ENCODE data around the gene AADACL3.

DNA sequence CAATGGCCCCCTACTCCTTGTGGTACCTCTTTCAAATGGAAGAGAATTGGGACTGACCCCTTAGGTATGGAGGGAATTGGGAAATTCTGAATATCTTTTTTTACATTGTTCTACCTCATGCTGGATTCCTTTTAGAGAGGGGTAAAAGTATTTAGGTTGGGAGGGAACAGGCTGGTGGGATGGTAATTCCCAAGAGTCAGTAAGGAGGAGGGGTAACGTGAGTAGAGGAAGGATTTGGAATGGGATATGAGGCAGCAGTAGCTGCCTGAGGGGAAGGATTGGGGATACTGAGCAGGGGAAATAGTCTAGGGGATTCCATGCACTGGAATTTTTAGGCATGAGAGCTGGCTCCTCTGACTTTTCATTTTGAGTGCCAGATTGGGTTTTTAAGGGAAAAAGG is 3.8 kb upstream of the AADACL3 start:
- TF ChIP-seq, protein P1, sequence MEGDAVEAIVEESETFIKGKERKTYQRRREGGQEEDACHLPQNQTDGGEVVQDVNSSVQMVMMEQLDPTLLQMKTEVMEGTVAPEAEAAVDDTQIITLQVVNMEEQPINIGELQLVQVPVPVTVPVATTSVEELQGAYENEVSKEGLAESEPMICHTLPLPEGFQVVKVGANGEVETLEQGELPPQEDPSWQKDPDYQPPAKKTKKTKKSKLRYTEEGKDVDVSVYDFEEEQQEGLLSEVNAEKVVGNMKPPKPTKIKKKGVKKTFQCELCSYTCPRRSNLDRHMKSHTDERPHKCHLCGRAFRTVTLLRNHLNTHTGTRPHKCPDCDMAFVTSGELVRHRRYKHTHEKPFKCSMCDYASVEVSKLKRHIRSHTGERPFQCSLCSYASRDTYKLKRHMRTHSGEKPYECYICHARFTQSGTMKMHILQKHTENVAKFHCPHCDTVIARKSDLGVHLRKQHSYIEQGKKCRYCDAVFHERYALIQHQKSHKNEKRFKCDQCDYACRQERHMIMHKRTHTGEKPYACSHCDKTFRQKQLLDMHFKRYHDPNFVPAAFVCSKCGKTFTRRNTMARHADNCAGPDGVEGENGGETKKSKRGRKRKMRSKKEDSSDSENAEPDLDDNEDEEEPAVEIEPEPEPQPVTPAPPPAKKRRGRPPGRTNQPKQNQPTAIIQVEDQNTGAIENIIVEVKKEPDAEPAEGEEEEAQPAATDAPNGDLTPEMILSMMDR (IDR thresholded peaks at IDR 0.05; ENCODE audit: insufficient read depth, low read depth, low read length), result no peak
- no peak for TF ChIP-seq EZH2 (IDR thresholded peaks at IDR 0.05; ENCODE audit: insufficient read depth, low read length)

Measured in astrocyte (in vitro differentiated cells and primary cell).